HEK293T (cell line): Measurements from ENCODE around the gene FUT2.

ENCODE experiments used
- CTCF ChIA-PET: fragments of 350-600 bp; formaldehyde crosslinking; extraction: SDS; loops from one replicate; lab custom pipeline; 2021; ENCODE audit warnings: antibody characterized with exemption, inconsistent platforms; lab: Yijun Ruan, JAX
- POLR2A ChIA-PET: fragments of 350-600 bp; formaldehyde crosslinking; extraction: SDS; loops from one replicate; lab custom pipeline; 2020; ENCODE audit warnings: antibody characterized with exemption, inconsistent platforms; lab: Yijun Ruan, JAX
- DNase-seq: peaks from one replicate; pipeline ENCODE4 v3.0.0; 2012; ENCODE audit warnings: mixed read lengths; ENCODE audit errors: extremely low spot score
- ARNT ChIP-seq: fragments of 450-650 bp; IDR thresholded peaks from 2 replicates; pipeline ENCODE4 v1.6.1; 2017; ENCODE audit warnings: mild to moderate bottlenecking
- BHLHE40 ChIP-seq: fragments of 450-650 bp; IDR thresholded peaks from 2 replicates; pipeline ENCODE4 v1.6.1; 2016; ENCODE audit warnings: mild to moderate bottlenecking, moderate library complexity, borderline replicate concordance
- CTBP1 ChIP-seq: fragments of 450-650 bp; IDR thresholded peaks from 2 replicates; pipeline ENCODE4 v1.6.1; 2016; ENCODE audit warnings: borderline replicate concordance
- ELF4 ChIP-seq: fragments of 450-650 bp; IDR thresholded peaks from 2 replicates; pipeline ENCODE4 v1.6.1; 2017; ENCODE audit warnings: antibody characterized with exemption
- FOXA1 ChIP-seq: fragments of 450-650 bp; IDR thresholded peaks from 2 replicates; pipeline ENCODE4 v1.6.1; 2016; ENCODE audit warnings: mild to moderate bottlenecking
- FOXK2 ChIP-seq: fragments of 450-650 bp; IDR thresholded peaks from 2 replicates; pipeline ENCODE4 v1.6.1; 2016; ENCODE audit warnings: mild to moderate bottlenecking
- FOXM1 ChIP-seq: fragments of 450-650 bp; IDR thresholded peaks from 2 replicates; pipeline ENCODE4 v1.6.1; 2017; ENCODE audit warnings: mild to moderate bottlenecking, borderline replicate concordance
- HDGF ChIP-seq: fragments of 450-650 bp; IDR thresholded peaks from 2 replicates; pipeline ENCODE4 v1.6.1; 2017; ENCODE audit warnings: antibody characterized with exemption, borderline replicate concordance
- L3MBTL2 ChIP-seq: fragments of 450-650 bp; conservative IDR thresholded peaks from 2 replicates; pipeline ENCODE4 v1.6.1; 2016; ENCODE audit warnings: mild to moderate bottlenecking
- LEF1 ChIP-seq: fragments of 450-650 bp; IDR thresholded peaks from 2 replicates; pipeline ENCODE4 v1.6.1; 2017; ENCODE audit warnings: mild to moderate bottlenecking, borderline replicate concordance
- NFRKB ChIP-seq: fragments of 450-650 bp; IDR thresholded peaks from 2 replicates; pipeline ENCODE4 v1.6.1; 2016; ENCODE audit warnings: mild to moderate bottlenecking, moderate library complexity
- SP1 ChIP-seq: fragments of 450-650 bp; IDR thresholded peaks from 2 replicates; pipeline ENCODE4 v1.6.1; 2017
- SUZ12 ChIP-seq: fragments of 450-650 bp; IDR thresholded peaks from 2 replicates; pipeline ENCODE4 v1.6.1; 2016; ENCODE audit warnings: mild to moderate bottlenecking
- TARDBP ChIP-seq: fragments of 450-650 bp; IDR thresholded peaks from 2 replicates; pipeline ENCODE4 v1.6.1; 2016
- ZNF384 ChIP-seq: fragments of 450-650 bp; IDR thresholded peaks from 2 replicates; pipeline ENCODE4 v1.6.1; 2016
- TF ChIP-seq, protein P1 (sequence below): fragments of 450-650 bp; IDR thresholded peaks from 2 replicates; pipeline ENCODE4 v1.6.1; 2016

FUT2 gene

GRCh38 chr19:48703316-48703715 is 7.5 kb downstream of the FUT2 start:
- ChIA-PET CTCF (no interaction called here), POLR2A (no interaction called here)
- no peak for DNase-seq
- TF ChIP-seq, protein P1, sequence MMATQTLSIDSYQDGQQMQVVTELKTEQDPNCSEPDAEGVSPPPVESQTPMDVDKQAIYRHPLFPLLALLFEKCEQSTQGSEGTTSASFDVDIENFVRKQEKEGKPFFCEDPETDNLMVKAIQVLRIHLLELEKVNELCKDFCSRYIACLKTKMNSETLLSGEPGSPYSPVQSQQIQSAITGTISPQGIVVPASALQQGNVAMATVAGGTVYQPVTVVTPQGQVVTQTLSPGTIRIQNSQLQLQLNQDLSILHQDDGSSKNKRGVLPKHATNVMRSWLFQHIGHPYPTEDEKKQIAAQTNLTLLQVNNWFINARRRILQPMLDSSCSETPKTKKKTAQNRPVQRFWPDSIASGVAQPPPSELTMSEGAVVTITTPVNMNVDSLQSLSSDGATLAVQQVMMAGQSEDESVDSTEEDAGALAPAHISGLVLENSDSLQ = no peak
- no peak for TF ChIP-seq ZNF384
- no peak for TF ChIP-seq NFRKB
- TF ChIP-seq LEF1 = no peak
- TF ChIP-seq HDGF = no peak
- TF ChIP-seq SP1 = no peak
- TF ChIP-seq CTBP1 = no peak
- no peak for TF ChIP-seq FOXK2
- TF ChIP-seq ARNT = no peak
- no peak for TF ChIP-seq TARDBP
- no peak for TF ChIP-seq FOXM1

DNA sequence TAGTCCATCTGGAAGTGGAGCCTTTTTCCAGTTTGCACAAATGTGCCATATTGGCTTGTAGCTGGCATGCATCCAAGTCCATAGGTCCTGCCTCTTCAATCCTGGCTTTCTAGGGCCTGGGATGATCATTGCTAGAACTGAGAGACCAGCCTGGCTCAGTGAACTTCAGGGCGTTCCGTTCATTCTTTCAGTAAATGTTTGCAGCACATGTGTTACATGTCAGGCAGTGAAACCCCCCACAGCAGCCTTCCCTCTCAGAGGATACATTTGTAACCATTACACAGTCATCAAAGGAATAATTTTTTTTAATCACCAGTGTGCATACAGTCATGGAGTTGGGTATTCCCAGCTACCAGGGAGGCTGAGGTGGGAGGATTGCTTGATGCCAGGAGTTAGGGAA is 9.7 kb downstream of the FUT2 start:
- TF ChIP-seq ELF4 (no peak), CTBP1 (no peak), SUZ12 (no peak), FOXA1 (no peak), LEF1 (no peak), FOXM1 (no peak), NFRKB (no peak)
- TF ChIP-seq, protein P1 = no peak
- CTCF ChIA-PET = no interaction called here
- POLR2A ChIA-PET = no interaction called here
- DNase-seq = no peak

DNA sequence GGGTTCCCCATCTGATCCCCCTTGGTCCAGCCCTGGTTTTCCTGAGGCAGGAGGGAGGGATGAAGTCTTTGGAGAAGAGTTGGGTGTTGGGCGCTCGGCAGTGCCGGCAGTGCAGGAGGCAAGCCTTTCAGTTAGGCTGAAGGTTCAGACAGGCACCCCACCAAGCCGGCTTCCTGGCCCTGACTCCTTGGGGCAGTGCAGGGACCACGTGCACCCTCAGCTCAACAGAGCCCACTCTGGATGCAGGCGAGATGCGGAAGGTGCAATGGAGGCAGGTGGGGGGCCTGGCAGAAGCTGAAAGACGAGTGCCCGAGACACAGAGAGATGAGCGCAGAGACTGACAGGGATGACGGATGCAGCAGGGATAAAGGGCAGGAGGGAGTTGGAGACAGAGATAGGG is 12.7 kb downstream of the FUT2 start:
- no peak for DNase-seq
- no peak for TF ChIP-seq SP1
- no peak for TF ChIP-seq L3MBTL2
- TF ChIP-seq FOXM1 = no peak
- no peak for TF ChIP-seq FOXA1
- TF ChIP-seq NFRKB = no peak
- TF ChIP-seq FOXK2 = no peak
- no peak for TF ChIP-seq SUZ12
- TF ChIP-seq HDGF = no peak
- no peak for TF ChIP-seq BHLHE40
- TF ChIP-seq, protein P1 = no peak
- no peak for TF ChIP-seq TARDBP
- no peak for TF ChIP-seq ELF4
- no peak for TF ChIP-seq CTBP1
- ChIA-PET CTCF (no interaction called here), POLR2A (no interaction called here)

GRCh38 chr19:48711106-48711662 is 15.4 kb downstream of the FUT2 start:
- CTCF ChIA-PET = interaction anchor here (0.6 to 0.7 kb wide), 2 partner anchors 9 to 259 kb away, joined by 3 to 4 read pairs; no protein-coding TSS in a partner anchor
- POLR2A ChIA-PET = no interaction called here
- TF ChIP-seq HDGF (no peak), FOXM1 (no peak), ARNT (no peak), SUZ12 (no peak), NFRKB (no peak), BHLHE40 (no peak), FOXA1 (no peak), CTBP1 (no peak), ZNF384 (no peak), TARDBP (no peak), LEF1 (no peak), FOXK2 (no peak)
- TF ChIP-seq, protein P1 = no peak
- DNase-seq = no peak

- ChIA-PET CTCF (no interaction called here), POLR2A (interaction anchor here (0.8 to 1.3 kb wide), 6 partner anchors 12 to 68 kb away, joined by 3 to 4 read pairs (median 4); partner anchors contain the start of gene CA11)
- no peak for TF ChIP-seq L3MBTL2
- no peak for TF ChIP-seq ARNT
- TF ChIP-seq CTBP1 = no peak
- TF ChIP-seq SP1 = no peak
- TF ChIP-seq, protein P1 = no peak
- no peak for TF ChIP-seq HDGF
- no peak for TF ChIP-seq FOXM1
- TF ChIP-seq ELF4 = no peak
- TF ChIP-seq BHLHE40 = no peak
- TF ChIP-seq TARDBP = no peak
- TF ChIP-seq FOXK2 = no peak
- no peak for TF ChIP-seq NFRKB
- TF ChIP-seq ZNF384 = no peak
- no peak for TF ChIP-seq SUZ12
- TF ChIP-seq FOXA1 = no peak
- no peak for TF ChIP-seq LEF1
- DNase-seq = peak; percentile 74
These were observed 17.5 kb downstream of the FUT2 start for GRCh38 chr19:48713041-48713863.
